ENCODE measurements around the gene NPHP4.

- TF ChIP-seq EZH2phosphoT487 (IDR thresholded peaks at IDR 0.05; ENCODE audit: low read length): no peak
- no peak for TF ChIP-seq CTCF (IDR thresholded peaks at IDR 0.05; ENCODE audit: low read length)
- no peak for TF ChIP-seq EZH2 (optimal IDR thresholded peaks at IDR 0.05; ENCODE audit: low read depth, low read length)
Measured at GRCh38 chr1:5842679-5843078, 149.5 kb downstream of the NPHP4 start.

All from MM.1S (cell line).